Memory B cell (primary cell): ENCODE data around the gene CERCAM.

ENCODE experiments used
- ATAC-seq: fragments of 150-1000 bp; cut with Tn5 transposase; 2 replicates; pipeline ENCODE4 v1.10.0; 2021; ENCODE audit warnings: low read depth, mild to moderate bottlenecking, moderate library complexity
- DNase-seq, 2 donors: peaks; one replicate each; pipeline ENCODE4 v3.0.0; 2022; ENCODE audit warnings: low spot score in 2 of 2
- H3K27ac Mint-ChIP-seq: one replicate; pipeline ENCODE4 v1.8.0; 2022; ENCODE audit warnings: mild to moderate bottlenecking, moderate library complexity, mixed read lengths
- H3K27me3 Mint-ChIP-seq: one replicate; pipeline ENCODE4 v1.8.0; 2022; ENCODE audit warnings: mixed read lengths
- H3K36me3 Mint-ChIP-seq: one replicate; pipeline ENCODE4 v1.8.0; 2022; ENCODE audit warnings: mild to moderate bottlenecking, mixed read lengths
- H3K4me1 Mint-ChIP-seq: one replicate; pipeline ENCODE4 v1.8.0; 2022; ENCODE audit warnings: mixed read lengths
- H3K4me3 Mint-ChIP-seq: one replicate; pipeline ENCODE4 v1.8.0; 2022; ENCODE audit warnings: mild to moderate bottlenecking, moderate library complexity, mixed read lengths
- H3K9me3 Mint-ChIP-seq: one replicate; pipeline ENCODE4 v1.8.0; 2022; ENCODE audit warnings: mixed read lengths

CERCAM gene

GRCh38 chr9:128420651-128421481, at the start of gene CERCAM:
Gene CERCAM, plus strand, starts transcription at chr9:128420857. Its CDS starts 21 bp downstream, at chr9:128420878.
- Mint-ChIP-seq H3K27me3 (peaks cover 5% of the 10 kb centered on the region), H3K4me1 (peaks cover 3% of the 10 kb centered on the region), H3K9me3 (no peaks in the 10 kb centered on the region), H3K4me3 (peak within 1 kb of the TSS; percentile 83), H3K27ac (no peak within 1 kb of the TSS), H3K36me3 (no peaks in the 10 kb centered on the region)
- peak; percentile 41 to 63 for DNase-seq
- ATAC-seq: peak; percentile 73

- peaks cover 20% of the 10 kb centered on the region for H3K4me1 Mint-ChIP-seq
- no peak for DNase-seq
- ATAC-seq: no peak
Measured at GRCh38 chr9:128371630-128372117, 49.0 kb upstream of the CERCAM start.

GRCh38 chr9:128372188-128372641, 48.4 kb upstream of the CERCAM start:
- Mint-ChIP-seq H3K4me1 (peaks cover 20% of the 10 kb centered on the region), H3K27me3 (no peaks in the 10 kb centered on the region), H3K4me3 (peak overlapping the region; percentile 99), H3K27ac (peak overlapping the region; percentile 96), H3K36me3 (peaks cover 2% of the 10 kb centered on the region), H3K9me3 (no peaks in the 10 kb centered on the region)
- ATAC-seq (no peak), DNase-seq (no peak)

More at GRCh38 chr9:128371630-128372117, 49.0 kb upstream of the CERCAM start:
- Mint-ChIP-seq H3K27ac (peak overlapping the region; percentile 96), H3K4me3 (peak overlapping the region; percentile 99), H3K9me3 (no peaks in the 10 kb centered on the region), H3K27me3 (peaks cover 4% of the 10 kb centered on the region), H3K36me3 (peaks cover 2% of the 10 kb centered on the region)

GRCh38 chr9:128372784-128373183, 47.9 kb upstream of the CERCAM start:
- Mint-ChIP-seq H3K4me3 (peak overlapping the region; percentile 99), H3K27ac (no peak overlapping the region), H3K27me3 (no peaks in the 10 kb centered on the region), H3K36me3 (peaks cover 2% of the 10 kb centered on the region), H3K4me1 (peaks cover 20% of the 10 kb centered on the region), H3K9me3 (no peaks in the 10 kb centered on the region)
- no peak for ATAC-seq
- no peak for DNase-seq

- Mint-ChIP-seq H3K9me3 (no peaks in the 10 kb centered on the region), H3K36me3 (peaks cover 5% of the 10 kb centered on the region), H3K27me3 (no peaks in the 10 kb centered on the region), H3K4me1 (peaks cover 20% of the 10 kb centered on the region), H3K4me3 (no peak overlapping the region), H3K27ac (no peak overlapping the region)
- DNase-seq (no peak), ATAC-seq (no peak)
Measured at GRCh38 chr9:128374221-128374675, 46.4 kb upstream of the CERCAM start.

GRCh38 chr9:128375865-128376264, 44.8 kb upstream of the CERCAM start:
- no peak for ATAC-seq
- H3K4me3 Mint-ChIP-seq: no peak overlapping the region
- H3K36me3 Mint-ChIP-seq: peaks cover 8% of the 10 kb centered on the region
- H3K27me3 Mint-ChIP-seq: no peaks in the 10 kb centered on the region
- peaks cover 15% of the 10 kb centered on the region for H3K4me1 Mint-ChIP-seq
- H3K9me3 Mint-ChIP-seq: no peaks in the 10 kb centered on the region
- no peak overlapping the region for H3K27ac Mint-ChIP-seq
- no peak for DNase-seq

GRCh38 chr9:128382261-128382660, 38.4 kb upstream of the CERCAM start:
- Mint-ChIP-seq H3K4me3 (no peak overlapping the region), H3K27me3 (no peaks in the 10 kb centered on the region), H3K4me1 (peaks cover 4% of the 10 kb centered on the region), H3K27ac (no peak overlapping the region), H3K36me3 (peaks cover 27% of the 10 kb centered on the region), H3K9me3 (no peaks in the 10 kb centered on the region)
- ATAC-seq (no peak), DNase-seq (no peak)

- H3K4me1 Mint-ChIP-seq: peaks cover 4% of the 10 kb centered on the region
- H3K27me3 Mint-ChIP-seq: no peaks in the 10 kb centered on the region
- no peak for DNase-seq
- peaks cover 30% of the 10 kb centered on the region for H3K36me3 Mint-ChIP-seq
- H3K9me3 Mint-ChIP-seq: no peaks in the 10 kb centered on the region
- no peak overlapping the region for H3K4me3 Mint-ChIP-seq
- no peak for ATAC-seq
- no peak overlapping the region for H3K27ac Mint-ChIP-seq
Measured at GRCh38 chr9:128383007-128383753, 37.5 kb upstream of the CERCAM start.

GRCh38 chr9:128383791-128384190, 36.9 kb upstream of the CERCAM start:
- Mint-ChIP-seq H3K9me3 (no peaks in the 10 kb centered on the region), H3K36me3 (peaks cover 28% of the 10 kb centered on the region), H3K27ac (no peak overlapping the region), H3K4me3 (no peak overlapping the region), H3K4me1 (peaks cover 4% of the 10 kb centered on the region), H3K27me3 (no peaks in the 10 kb centered on the region)
- ATAC-seq (no peak), DNase-seq (no peak)

GRCh38 chr9:128384801-128385495, 35.7 kb upstream of the CERCAM start:
- peaks cover 4% of the 10 kb centered on the region for H3K4me1 Mint-ChIP-seq
- no peak overlapping the region for H3K4me3 Mint-ChIP-seq
- no peaks in the 10 kb centered on the region for H3K27me3 Mint-ChIP-seq
- H3K36me3 Mint-ChIP-seq: peaks cover 35% of the 10 kb centered on the region
- DNase-seq: no peak
- H3K27ac Mint-ChIP-seq: no peak overlapping the region
- no peak for ATAC-seq
- H3K9me3 Mint-ChIP-seq: no peaks in the 10 kb centered on the region

GRCh38 chr9:128385496-128386460, 34.9 kb upstream of the CERCAM start:
- H3K4me3 Mint-ChIP-seq: no peak overlapping the region
- H3K27me3 Mint-ChIP-seq: no peaks in the 10 kb centered on the region
- no peaks in the 10 kb centered on the region for H3K9me3 Mint-ChIP-seq
- peaks cover 4% of the 10 kb centered on the region for H3K4me1 Mint-ChIP-seq
- peaks cover 33% of the 10 kb centered on the region for H3K36me3 Mint-ChIP-seq
- no peak overlapping the region for H3K27ac Mint-ChIP-seq
- ATAC-seq (no peak), DNase-seq (no peak)

GRCh38 chr9:128388150-128388549, 32.5 kb upstream of the CERCAM start:
- no peaks in the 10 kb centered on the region for H3K27me3 Mint-ChIP-seq
- no peak overlapping the region for H3K27ac Mint-ChIP-seq
- peaks cover 40% of the 10 kb centered on the region for H3K36me3 Mint-ChIP-seq
- peaks cover 4% of the 10 kb centered on the region for H3K4me1 Mint-ChIP-seq
- no peak overlapping the region for H3K4me3 Mint-ChIP-seq
- no peak for DNase-seq
- ATAC-seq: no peak
- no peaks in the 10 kb centered on the region for H3K9me3 Mint-ChIP-seq
